Measurements from ENCODE around the gene OR52N2. TPM values are rescaled to one million over a fixed set of nuclear protein-coding genes. Genes with fewer than 3 reads are reported as not detected.

OR52N2 gene
- total and polyA plus RNA-seq, 9 of the 15 experiments (the other 6 are each of a cell fraction or from before 2014, with no cell fraction given) = not detected

- Histone ChIP-seq H3K9me1 (ENCODE audit: control insufficient read depth, insufficient read depth, low read length) (no peaks in the 10 kb centered on the region), H3K79me2 (ENCODE audit: control insufficient read depth, insufficient read depth, low read length) (no peaks in the 10 kb centered on the region), H3K4me3 (no peak within 1 kb of the TSS), H3K9ac (ENCODE audit: insufficient read depth in 1 of 2, low read depth in 2 of 2, low read length in 2 of 2) (no peak within 1 kb of the TSS), H3K4me1 (replicated peaks in 1 of 2; ENCODE audit: control insufficient read depth in 2 of 2, insufficient read depth in 2 of 2, low read length in 2 of 2) (no peaks in the 10 kb centered on the region), H2AFZ (ENCODE audit: low read depth, low read length) (no peak within 1 kb of the TSS), H3K36me3 (ENCODE audit: control insufficient read depth, insufficient read depth, low read length) (no peaks in the 10 kb centered on the region), H3K9me3 (replicated peaks; ENCODE audit: control insufficient read depth, insufficient read depth, low read depth, low read length) (no peaks in the 10 kb centered on the region), H3K27ac (ENCODE audit: extremely low read depth, low read depth, low read length) (no peak within 1 kb of the TSS), H4K20me1 (replicated peaks; ENCODE audit: control insufficient read depth, insufficient read depth, low read length) (no peaks in the 10 kb centered on the region), H3K4me2 (ENCODE audit: insufficient read depth, low read length) (no peak within 1 kb of the TSS), H3K27me3 (ENCODE audit: control insufficient read depth in 2 of 2, insufficient read depth in 2 of 2, low read length in 2 of 2) (no peaks in the 10 kb centered on the region)
- DNase-seq (ENCODE audit: extremely low read depth in 1 of 4, low spot score in 3 of 4) = no peak
- WGBS (ENCODE audit: insufficient coverage, low coverage, missing lambda C conversion rate) = 9% methylated on average over 3 of the region's 3 CpGs
- ChIA-PET POLR2A (no interaction called here), CTCF (ENCODE audit: low intra/inter-chr PET ratio) (no interaction called here)
- no TSS peak for BruUV-seq (replicated peaks)
- ATAC-seq = no peak
- no peak for FAIRE-seq
- intact Hi-C loops (cut with micrococcal nuclease) = no loop called here
- in situ Hi-C loops (cut with MboI) = no loop called here
- TF ChIP-seq TBP (optimal IDR thresholded peaks at IDR 0.05; ENCODE audit: low read depth, low read length) (no peak), ZNF232 (CRISPR knock-in tag; IDR thresholded peaks at IDR 0.05) (no peak), CTCFL (IDR thresholded peaks at IDR 0.05; ENCODE audit: borderline replicate concordance, insufficient read depth, low read depth, low read length, poor library complexity, severe bottlenecking) (no peak), ZNF311 (CRISPR knock-in tag; IDR thresholded peaks at IDR 0.05) (no peak), HLTF (IDR thresholded peaks at IDR 0.05) (no peak)
- TF ChIP-seq, protein P1, sequence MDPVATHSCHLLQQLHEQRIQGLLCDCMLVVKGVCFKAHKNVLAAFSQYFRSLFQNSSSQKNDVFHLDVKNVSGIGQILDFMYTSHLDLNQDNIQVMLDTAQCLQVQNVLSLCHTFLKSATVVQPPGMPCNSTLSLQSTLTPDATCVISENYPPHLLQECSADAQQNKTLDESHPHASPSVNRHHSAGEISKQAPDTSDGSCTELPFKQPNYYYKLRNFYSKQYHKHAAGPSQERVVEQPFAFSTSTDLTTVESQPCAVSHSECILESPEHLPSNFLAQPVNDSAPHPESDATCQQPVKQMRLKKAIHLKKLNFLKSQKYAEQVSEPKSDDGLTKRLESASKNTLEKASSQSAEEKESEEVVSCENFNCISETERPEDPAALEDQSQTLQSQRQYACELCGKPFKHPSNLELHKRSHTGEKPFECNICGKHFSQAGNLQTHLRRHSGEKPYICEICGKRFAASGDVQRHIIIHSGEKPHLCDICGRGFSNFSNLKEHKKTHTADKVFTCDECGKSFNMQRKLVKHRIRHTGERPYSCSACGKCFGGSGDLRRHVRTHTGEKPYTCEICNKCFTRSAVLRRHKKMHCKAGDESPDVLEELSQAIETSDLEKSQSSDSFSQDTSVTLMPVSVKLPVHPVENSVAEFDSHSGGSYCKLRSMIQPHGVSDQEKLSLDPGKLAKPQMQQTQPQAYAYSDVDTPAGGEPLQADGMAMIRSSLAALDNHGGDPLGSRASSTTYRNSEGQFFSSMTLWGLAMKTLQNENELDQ (CRISPR knock-in tag; IDR thresholded peaks at IDR 0.05; ENCODE audit: borderline replicate concordance) = no peak
- TF ChIP-seq, protein P2, sequence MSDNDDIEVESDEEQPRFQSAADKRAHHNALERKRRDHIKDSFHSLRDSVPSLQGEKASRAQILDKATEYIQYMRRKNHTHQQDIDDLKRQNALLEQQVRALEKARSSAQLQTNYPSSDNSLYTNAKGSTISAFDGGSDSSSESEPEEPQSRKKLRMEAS (CRISPR knock-in tag; IDR thresholded peaks at IDR 0.05) = no peak
- TF ChIP-seq, protein P3, sequence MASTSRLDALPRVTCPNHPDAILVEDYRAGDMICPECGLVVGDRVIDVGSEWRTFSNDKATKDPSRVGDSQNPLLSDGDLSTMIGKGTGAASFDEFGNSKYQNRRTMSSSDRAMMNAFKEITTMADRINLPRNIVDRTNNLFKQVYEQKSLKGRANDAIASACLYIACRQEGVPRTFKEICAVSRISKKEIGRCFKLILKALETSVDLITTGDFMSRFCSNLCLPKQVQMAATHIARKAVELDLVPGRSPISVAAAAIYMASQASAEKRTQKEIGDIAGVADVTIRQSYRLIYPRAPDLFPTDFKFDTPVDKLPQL (IDR thresholded peaks at IDR 0.05; ENCODE audit: extremely low read depth, insufficient read length) = no peak
These were observed 48.9 kb downstream of the OR52N2 start, which contains the start of gene OR52E8 for GRCh38 chr11:5857590-5857989. Gene OR52E8, minus strand, starts transcription at chr11:5857690. Its CDS starts 0 bp downstream, at chr11:5857690.

Measured in K562 (cell line).